GM18517 (cell line): Measurements from ENCODE around the gene RAB11FIP5.
"Not testable (repeated sequence)": the region's sequence is repeated elsewhere in the genome, so short reads cannot be mapped to it uniquely, and the experiment has no call there.

Source experiments
- ATAC-seq: cut with Tn5 transposase; IDR thresholded peaks from one replicate; pipeline ENCODE4 v1.9.1; 2021; ENCODE audit warnings: mild to moderate bottlenecking, moderate library complexity; ENCODE audit not compliant: unreplicated experiment

The RAB11FIP5 gene, protein sequence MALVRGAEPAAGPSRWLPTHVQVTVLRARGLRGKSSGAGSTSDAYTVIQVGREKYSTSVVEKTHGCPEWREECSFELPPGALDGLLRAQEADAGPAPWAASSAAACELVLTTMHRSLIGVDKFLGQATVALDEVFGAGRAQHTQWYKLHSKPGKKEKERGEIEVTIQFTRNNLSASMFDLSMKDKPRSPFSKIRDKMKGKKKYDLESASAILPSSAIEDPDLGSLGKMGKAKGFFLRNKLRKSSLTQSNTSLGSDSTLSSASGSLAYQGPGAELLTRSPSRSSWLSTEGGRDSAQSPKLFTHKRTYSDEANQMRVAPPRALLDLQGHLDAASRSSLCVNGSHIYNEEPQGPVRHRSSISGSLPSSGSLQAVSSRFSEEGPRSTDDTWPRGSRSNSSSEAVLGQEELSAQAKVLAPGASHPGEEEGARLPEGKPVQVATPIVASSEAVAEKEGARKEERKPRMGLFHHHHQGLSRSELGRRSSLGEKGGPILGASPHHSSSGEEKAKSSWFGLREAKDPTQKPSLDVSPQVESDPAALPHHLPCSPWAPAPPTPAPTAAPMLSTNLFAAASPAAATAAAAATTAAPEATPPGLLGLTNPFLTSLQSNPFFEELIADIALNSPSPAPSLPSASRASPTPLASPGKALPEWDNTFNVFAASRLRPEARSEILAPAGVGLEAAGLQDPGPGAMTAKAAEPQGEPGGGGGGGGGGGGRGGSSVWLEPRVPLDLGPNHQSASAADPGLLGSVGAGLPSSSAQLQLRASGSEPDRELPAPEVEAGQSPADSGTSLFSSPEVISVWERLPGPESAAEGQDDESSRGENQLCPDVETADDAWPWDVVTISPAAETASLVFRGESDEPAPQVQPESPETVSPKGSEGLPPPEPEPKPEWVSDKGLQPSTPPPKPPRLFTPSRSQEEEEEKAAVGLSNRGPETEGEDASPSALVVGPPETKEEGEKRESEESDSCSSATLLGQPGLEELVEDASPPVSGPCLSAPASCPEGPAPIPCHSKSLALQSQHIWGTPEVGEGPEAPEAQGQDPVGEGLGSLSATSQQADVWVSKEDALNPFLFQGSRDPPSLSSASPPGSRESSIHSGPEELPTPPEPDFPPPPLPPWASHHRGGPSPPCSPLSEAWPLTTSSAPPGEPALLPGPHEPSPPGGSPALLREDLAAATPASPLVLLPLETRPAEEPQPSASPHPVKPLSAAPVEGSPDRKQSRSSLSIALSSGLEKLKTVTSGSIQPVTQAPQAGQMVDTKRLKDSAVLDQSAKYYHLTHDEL (N-terminal part only)

DNA sequence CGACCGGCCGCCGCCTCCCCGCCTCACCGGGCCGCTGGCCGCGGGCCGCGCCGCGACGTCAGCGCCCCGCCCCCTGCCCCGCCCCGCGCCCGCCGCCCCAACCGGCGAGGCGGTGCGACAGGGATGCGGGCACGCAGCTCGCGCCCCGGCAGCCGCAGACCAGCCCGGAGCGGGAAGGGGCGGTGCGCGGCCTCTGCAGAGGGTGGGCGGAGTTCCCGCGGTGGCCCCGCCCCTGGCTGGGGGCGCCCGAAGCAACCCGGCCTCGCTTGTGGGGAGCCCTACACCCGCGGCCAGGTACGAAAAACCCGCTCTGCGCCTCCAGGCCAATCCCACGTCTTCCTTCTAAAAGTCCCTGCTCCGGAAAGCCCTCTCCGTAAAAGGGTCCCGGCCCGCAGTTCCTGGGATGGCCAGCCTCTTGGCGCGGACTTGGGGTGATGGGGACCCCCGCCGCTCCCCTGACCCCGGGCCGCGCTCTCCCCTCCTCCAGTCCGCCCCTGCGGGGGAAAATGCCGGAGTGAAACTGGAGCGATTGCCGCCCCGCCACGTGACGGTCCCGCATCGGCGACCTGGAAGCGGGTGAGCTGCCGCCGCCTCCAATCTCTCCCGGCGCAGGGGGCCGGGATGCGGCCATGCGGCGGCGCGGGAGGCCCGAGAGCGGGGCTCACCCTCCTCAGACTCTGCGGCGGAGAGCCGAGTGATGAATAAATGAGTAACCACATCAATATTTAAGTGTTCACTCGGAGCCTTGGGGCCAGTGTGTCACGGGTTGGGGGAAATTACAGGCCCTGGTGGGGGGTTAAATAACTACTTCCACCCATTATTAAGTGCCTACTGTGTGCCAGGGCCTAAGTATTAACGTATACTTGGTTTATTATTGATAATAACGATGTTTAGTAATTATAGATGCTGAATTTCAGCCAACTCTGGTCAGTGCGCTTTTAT, at the start of gene RAB11FIP5:
Gene RAB11FIP5 (minus strand): TSS at position 36 of the 942 bp plus-strand sequence. CDS start 171 bp downstream, outside the sequence.
- ATAC-seq, result peak; percentile 50

DNA sequence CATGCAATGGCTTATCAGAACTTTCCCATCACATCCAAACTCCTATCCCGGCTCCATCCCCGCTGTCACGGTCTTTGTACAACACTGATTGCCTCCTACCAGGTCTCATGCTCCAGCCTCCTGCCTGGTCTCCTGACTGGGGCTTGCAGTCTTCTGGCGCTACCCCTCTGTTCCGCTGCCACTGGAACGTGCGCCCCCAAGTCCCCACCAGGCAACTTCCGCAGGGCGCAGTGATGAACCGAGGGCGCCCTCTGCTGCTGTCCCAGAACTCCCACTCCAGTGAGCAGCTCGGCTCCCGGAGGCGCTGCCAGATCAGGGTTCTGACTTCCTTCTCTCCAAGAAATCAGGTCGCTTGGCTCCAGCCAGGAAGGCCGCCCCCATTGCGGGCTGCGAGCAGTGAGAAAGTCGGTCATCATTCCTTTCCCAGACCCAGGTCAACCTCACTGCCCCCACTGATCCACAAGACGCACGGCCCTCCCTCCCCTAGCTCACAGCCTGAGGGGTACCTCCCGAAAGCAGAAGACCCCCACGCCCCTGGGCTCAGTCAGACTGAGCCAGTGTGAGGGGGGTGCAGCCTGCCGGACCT, 43.9 kb upstream of the RAB11FIP5 start:
- ATAC-seq, result no peak

DNA sequence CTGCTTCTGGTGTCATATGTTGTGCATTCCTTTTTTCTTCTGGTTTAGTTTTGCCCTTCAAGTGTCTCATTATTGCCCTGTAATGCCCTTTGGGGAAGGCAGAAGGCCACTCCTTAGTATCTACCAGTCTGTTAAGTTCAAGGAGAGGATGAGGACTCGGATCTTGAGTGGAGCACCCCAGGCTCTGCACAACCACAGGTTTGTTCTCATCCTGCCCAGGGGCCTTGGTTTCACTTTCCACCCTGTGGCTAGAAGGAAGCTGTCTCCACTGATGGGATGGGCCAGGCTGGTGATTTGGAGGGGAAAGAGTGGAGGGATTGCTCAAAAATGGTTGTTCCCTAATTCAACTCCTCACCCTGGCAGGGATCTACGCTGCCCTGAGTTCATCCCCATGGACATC, 30.2 kb upstream of the RAB11FIP5 start:
- ATAC-seq, result no peak

DNA sequence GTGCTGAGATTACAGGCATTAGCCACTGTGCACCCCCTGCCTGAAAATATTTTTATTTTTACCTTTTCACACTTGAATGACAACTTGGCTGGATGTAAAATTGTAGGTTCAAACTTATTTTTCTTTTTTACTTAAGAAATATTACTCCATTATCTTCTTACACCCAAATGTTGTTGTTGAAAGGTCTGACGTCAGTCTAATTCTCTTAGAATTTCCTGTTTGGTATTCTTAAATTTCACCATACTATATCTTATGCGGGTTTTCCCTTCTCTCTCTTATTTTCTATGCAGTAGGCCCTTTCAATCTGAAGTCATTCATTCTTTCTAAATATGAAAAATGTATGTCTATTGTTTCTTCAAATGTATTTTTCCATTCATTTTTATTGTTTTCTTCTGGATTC, 29.1 kb upstream of the RAB11FIP5 start:
- no peak for ATAC-seq

DNA sequence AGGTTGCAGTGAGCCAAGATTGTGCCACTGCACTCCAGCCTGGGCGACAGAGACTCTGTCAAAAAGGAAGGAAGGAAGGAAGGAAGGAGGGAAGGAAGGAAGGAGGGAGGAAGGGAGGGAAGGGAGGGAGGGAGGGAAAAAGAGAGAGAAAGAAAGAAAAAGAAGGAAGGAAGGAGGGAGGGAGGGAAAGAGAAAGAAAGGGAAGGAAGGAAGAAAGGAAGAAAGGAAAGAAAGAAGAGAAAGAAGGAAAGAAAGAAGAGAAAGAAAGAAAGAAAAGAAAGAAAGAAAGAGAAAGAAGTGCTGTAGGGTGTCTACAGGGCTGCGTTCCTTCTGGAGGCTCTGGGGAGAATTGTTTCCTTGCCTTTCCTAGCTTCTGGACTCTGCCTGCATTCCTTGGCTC, 22.5 kb upstream of the RAB11FIP5 start:
- no peak for ATAC-seq

DNA sequence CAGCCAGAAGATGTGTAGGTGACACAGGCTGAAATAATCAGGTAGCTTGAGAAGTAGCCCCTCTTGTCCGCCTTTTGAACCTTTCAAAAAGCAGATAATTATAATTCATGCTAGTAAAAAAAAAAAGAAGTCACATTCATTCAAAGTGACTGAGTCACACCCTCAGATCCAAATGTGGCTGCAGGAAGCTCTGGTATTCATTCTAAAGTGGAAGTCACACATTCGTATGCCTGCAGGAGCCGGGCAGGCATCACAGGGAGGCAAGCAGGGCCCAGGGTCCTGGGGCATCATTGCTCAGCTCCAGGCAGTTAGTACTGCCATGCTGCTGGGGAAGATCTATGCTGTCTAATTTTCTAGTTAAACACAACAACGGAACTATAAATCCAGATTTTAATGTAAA, 21.7 kb upstream of the RAB11FIP5 start:
- no peak for ATAC-seq

DNA sequence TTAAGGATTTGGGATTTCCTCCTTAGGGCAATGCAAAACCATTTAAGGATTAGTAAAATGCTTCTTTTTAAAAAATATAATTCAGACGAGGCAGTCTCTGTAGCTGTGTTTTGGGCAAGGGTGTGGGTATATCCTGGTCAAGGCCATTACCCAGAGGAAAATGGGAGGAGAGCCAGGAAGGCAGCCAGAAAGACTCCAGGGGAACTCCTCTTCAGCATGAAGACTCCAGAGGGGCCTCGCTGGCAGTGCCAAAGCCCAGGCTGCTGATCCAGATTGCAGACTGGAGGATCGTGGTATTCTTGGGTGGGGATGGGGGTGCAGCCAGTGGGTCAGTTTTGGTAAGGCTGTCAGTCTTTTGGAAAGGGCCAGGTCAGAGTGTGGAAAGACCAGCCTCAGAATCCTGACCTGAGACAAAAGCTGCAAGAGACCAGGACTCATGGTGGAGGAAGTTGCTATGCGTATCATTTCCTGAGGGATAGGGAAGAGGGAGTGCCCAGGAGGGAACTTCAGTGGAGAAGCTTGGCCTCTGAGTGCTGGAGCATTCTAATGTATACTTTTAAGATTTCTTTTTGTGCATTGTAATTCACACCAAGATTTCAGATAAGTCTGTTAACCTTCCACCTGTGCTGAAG, 20.9 kb upstream of the RAB11FIP5 start:
- no peak for ATAC-seq

DNA sequence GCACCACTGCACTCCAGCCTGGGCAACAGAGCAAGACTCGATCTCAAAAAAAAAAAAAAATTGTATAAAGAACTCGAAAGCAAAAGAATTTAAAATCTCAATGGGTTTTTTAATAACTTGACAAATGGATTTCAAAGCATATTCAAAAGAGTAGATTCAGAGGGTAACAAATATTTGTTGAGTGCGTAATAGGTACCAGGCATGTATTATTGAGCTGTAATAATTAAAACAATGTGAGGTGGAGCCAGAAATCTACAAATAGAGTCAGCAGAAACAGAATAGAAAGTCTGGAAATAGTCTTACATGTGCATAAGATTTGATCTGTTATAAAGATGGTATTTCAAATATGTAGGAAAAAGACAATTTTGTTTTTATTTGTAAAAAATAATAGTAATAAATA, 19.1 kb upstream of the RAB11FIP5 start:
- no peak for ATAC-seq

DNA sequence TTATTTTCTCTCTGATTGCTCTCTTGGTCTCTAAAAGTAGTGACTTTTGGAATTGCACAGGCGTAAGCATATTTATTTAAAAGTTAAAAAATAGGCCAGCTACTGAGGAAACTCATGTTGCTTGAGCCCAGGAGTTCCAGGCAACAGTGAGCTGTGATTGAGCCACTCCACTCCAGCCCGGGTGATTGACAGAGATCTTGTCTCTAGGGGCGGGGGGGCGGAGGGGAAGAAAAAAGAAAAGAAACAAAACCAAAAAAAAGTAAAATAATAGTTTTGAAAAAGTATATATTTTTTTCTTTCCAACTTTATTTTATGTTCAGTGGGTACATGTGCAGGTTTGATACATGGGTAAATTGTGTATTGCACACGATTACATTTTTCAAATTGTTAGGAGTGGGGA, 18.0 kb upstream of the RAB11FIP5 start:
- no peak for ATAC-seq

DNA sequence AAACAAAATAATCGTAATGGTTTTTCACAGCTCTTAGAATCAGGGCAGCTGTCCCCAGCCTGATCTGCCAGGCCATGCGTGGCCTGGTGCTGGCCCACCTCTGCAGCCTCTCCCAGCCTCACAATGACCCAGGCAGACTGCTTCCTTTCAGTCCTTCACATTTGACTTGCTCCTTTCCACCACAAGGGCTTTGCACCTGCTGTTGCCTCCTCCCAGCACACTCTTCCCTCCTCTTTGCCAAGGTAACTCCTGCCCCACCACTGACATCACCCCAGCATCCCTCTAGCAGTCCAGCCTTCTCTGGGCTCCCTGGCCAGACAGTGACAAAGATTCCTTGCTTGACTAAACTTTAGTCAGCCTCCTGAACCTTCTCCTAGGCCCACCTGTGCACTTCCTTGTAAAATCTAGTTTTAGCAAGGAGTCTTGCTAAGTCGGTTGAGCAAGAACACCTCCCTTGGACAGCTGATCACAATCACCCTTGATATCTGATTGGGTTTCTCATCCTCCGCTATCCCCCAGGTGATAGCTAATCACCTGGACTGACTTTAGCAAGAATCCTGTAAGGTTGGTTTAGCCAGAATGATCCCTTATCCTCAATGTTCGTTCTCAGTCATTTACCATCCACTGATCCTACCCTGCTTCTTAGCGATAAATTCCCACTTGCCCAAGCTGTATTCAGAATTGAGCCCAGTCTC, 16.2 kb upstream of the RAB11FIP5 start:
- no peak for ATAC-seq

DNA sequence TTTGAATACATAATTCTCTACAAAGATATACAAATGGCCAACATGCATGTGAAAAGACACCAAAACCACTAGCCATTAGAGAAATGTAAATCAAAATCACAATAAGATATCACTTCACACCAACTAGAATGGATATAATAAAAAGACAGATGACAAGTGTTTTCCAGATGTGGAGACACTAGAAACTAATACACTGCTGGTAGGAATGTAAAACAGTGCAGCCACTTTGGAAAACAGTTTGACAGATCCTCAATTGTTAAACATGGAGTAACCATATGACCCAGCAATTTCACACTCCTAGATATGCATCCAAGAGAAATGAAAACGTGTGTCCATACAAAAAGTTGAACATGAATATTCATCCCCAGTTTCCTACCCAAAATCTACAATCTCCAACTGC, 9.8 kb upstream of the RAB11FIP5 start:
- no peak for ATAC-seq

DNA sequence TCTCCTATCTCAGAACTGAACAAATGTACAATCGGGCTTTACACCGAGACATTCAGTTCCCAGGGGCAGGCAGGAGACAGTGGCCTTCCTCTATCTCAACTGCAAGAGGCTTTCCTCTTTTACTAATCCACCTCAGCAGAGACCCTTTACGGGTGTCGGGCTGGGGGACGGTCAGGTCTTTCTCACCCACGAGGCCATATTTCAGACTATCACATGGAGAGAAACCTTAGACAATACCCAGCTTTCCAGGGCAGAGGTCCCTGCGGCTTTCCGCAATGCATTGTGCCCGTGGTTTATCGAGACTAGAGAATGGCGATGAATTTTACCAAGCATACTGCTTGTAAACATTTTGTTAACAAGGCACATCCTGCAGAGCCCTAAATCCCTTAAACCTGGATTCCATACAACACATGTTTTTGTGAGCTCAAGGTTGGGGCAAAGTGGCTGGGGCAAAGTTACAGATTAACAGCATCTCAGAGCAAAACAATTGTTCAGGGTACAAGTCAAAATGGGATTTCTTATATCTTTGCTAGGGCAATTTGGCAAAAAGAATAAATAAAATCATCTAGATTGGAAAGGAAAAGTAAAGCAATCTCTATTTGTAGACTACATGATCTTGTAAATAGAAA, 7.0 kb upstream of the RAB11FIP5 start:
- ATAC-seq, result not testable (repeated sequence)

DNA sequence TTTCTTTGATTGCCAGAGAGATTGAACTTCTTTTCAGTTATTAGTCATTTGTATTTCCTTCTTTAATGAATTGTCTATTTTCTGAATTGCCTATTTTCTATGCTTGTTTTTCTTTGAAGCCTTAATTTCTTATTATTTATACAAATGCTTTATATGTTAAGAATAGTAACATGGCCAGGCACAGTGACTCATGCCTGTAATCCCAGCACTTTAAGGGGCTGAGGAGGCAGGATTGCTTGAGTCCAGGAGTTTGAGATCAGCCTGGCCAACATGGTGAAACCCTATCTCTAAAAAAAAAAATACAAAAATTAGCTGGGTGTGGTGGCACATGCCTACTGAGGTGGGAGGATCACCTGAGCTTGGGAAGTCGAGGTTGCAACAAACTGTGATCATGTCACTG, 4.7 kb upstream of the RAB11FIP5 start:
- no peak for ATAC-seq

DNA sequence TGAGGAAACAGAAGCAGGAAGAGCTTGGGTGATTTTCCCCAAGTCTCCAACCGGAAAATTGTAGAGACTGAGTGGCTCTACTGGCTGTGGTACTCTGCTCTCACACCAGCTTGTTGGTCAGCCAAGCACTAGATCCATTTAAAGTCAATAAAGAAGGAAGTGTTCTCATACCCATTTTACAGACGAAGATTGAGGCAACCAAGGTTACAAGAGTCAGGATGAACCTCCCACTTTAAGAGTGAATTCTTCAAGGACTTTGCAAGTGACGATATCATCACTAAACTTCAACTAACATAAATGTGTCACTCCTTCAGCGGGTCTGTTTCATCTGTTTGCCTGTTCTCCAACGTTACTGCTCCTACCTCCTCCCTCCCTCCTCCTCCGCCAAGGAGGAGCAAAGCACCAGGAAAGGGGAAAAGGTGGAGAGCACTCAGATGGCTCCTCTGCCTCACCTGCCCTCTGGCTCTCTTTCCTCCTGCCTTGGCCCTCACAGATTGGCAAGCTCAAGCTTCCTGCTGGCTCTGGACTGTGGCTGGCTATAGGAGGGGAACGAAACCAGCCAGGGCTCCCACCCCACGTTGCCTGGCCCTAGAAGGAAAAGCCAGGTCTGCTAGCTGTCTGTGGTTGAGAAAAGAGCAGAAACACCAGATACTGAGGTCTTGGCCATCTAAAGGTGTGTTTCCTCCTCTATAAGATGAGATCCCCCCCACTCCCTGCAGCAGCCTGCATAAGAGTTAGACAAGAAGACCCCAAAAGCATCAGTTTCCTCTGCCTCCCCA, 3.6 kb upstream of the RAB11FIP5 start:
- ATAC-seq, result no peak

DNA sequence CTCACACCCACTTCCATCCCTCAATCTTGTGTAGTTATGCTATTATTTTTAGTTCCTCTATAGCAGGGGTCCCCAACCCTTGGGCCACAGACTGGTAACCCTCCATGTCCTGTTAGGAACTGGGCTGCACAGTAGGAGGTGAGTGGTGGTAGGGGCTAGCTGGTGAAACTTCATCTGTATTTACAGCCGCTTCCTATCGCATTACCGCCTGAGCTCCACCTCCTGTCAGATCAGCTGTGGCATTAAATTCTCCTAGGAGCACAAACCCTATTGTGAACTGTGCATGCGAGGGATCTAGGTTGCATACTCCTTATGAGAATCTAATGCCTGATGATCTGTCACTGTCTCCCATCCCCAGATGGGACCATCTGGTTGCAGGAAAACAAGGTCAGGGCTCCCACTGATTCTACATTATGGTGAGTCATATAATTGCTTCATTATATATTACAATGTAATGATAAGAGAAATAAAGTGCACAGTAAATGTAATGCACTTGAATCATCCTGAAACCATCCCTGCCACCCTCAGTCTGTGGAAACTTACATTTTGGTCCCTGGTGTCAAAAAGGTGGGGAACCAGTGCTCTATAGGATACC, 1.6 kb upstream of the RAB11FIP5 start:
- ATAC-seq, result no peak

DNA sequence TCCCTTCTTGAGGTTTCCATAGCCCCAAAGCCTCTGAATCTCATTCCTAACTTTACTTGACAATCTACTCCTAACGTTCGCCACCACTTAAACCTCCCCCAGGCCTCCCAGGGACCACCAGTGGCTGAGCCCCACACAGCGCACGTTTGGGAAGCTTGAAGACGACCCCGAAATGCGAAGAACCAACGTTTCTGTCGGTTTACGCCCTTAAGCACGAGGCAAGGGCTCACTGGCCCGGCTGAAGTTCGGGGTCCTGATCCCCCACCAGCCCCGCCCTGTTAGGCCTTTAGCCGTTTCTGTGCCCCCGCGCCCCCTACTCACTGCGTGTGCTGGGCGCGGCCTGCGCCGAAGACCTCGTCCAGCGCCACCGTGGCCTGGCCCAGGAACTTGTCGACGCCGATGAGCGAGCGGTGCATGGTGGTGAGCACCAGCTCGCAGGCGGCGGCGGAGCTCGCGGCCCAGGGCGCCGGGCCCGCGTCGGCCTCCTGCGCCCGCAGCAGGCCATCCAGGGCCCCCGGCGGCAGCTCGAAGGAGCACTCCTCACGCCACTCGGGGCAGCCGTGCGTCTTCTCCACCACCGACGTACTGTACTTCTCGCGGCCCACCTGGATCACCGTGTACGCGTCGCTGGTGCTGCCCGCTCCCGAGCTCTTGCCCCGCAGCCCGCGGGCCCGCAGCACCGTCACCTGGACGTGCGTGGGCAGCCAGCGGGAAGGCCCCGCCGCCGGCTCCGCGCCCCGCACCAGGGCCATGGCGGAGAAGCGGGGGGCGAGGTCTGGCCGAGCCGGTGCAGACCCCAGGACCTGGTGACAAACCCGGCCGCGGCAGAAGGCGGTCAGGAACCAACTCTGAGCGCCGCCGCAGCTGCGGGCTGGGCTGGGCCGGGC, 479 bp downstream of the RAB11FIP5 start:
- peak; percentile 28 for ATAC-seq
